ENCODE results near the gene UBAC2. TPM values are rescaled to one million over a fixed set of nuclear protein-coding genes. Genes with fewer than 3 reads are reported as not detected.

UBAC2 gene
- total and polyA plus RNA-seq, 2 of the 8 experiments (the other 6 are each of a cell fraction or from before 2014, with no cell fraction given), result 75.9 to 76.9 TPM

GRCh38 chr13:99303863-99304521 lies 103.3 kb downstream of the UBAC2 start (continued):
- TF ChIP-seq ATF2 (IDR thresholded peaks at IDR 0.05; ENCODE audit: low read length), result no peak
- TF ChIP-seq E2F6 (IDR thresholded peaks at IDR 0.05), result no peak
- no peak for TF ChIP-seq KDM4A (IDR thresholded peaks at IDR 0.05; ENCODE audit: low read depth, low read length, severe bottlenecking)
